OCI-LY7 (cell line): ENCODE results near the gene CTAGE4. TPM values are rescaled to one million over a fixed set of nuclear protein-coding genes. Genes with fewer than 3 reads are reported as not detected.
"Not testable (repeated sequence)": the region's sequence is repeated elsewhere in the genome, so short reads cannot be mapped to it uniquely, and the experiment has no call there.

Experiments
- Bru-seq: library from RNA; stranded (reverse); fragments of 400-500 nt; gene quantifications from one replicate; lab custom pipeline; 2021; lab: Mats Ljungman, UMichigan
- BruChase-seq, 2 experiments: library from RNA; stranded (reverse); fragments of 400-500 nt; gene quantifications; one replicate each; lab custom pipeline; 2021; lab: Mats Ljungman, UMichigan
- BruUV-seq: library from RNA; stranded (reverse); fragments of 400-500 nt; replicated peaks from 2 replicates; lab custom pipeline; 2021; lab: Mats Ljungman, UMichigan
- CTCF ChIA-PET: fragments of 300-600 bp; sonication (Branson Sonifier 250); formaldehyde crosslinking; loops from one replicate; lab custom pipeline; 2022; ENCODE audit warnings: antibody characterized with exemption; ENCODE audit not compliant: unreplicated experiment; lab: Charles Lee
- POLR2A ChIA-PET: fragments of 300-600 bp; sonication (Branson Sonifier 250); formaldehyde crosslinking; loops from one replicate; lab custom pipeline; 2022; ENCODE audit warnings: antibody characterized with exemption; lab: Charles Lee
- DNase-seq: peaks from one replicate; pipeline ENCODE4 v3.0.0-alpha.2; 2015; ENCODE audit warnings: low spot score
- H2AFZ ChIP-seq: fragments of 200-600 bp; sonication (generic), shearing (Covaris generic); 2 replicates; pipeline ENCODE4 v1.6.1; 2014; ENCODE audit warnings: mild to moderate bottlenecking, antibody characterized with exemption, low read length, moderate library complexity
- H3K27ac ChIP-seq: fragments of 200-600 bp; sonication (generic); 2 replicates; pipeline ENCODE4 v1.5.1; 2014; ENCODE audit warnings: mixed run types, low read depth, mild to moderate bottlenecking, moderate library complexity, low read length, inconsistent platforms; ENCODE audit not compliant: poor library complexity, severe bottlenecking
- H3K36me3 ChIP-seq: fragments of 200-600 bp; sonication (generic); 2 replicates; pipeline ENCODE4 v1.6.1; 2014; ENCODE audit warnings: mild to moderate bottlenecking, antibody characterized with exemption, low read length, moderate library complexity, mixed read lengths; ENCODE audit not compliant: insufficient read depth
- H3K4me1 ChIP-seq: fragments of 200-600 bp; sonication (generic); 2 replicates; pipeline ENCODE4 v1.5.1; 2014; ENCODE audit warnings: mild to moderate bottlenecking, low read length; ENCODE audit not compliant: insufficient read depth, poor library complexity, severe bottlenecking
- H3K4me2 ChIP-seq: fragments of 200-600 bp; sonication (generic); 2 replicates; pipeline ENCODE4 v1.6.1; 2014; ENCODE audit warnings: mild to moderate bottlenecking, low read length
- H3K4me3 ChIP-seq: fragments of 200-600 bp; sonication (generic); 2 replicates; pipeline ENCODE4 v1.5.1; 2014; ENCODE audit warnings: mild to moderate bottlenecking, low read depth, low read length; ENCODE audit not compliant: poor library complexity, severe bottlenecking
- H3K79me2 ChIP-seq: fragments of 200-600 bp; sonication (generic); 2 replicates; pipeline ENCODE4 v1.6.1; 2016; ENCODE audit warnings: low read depth, mild to moderate bottlenecking, low read length, moderate library complexity, mixed read lengths; ENCODE audit not compliant: insufficient read depth
- H3K9me2 ChIP-seq: fragments of 200-600 bp; sonication (generic); 2 replicates; pipeline ENCODE4 v1.6.1; 2016; ENCODE audit warnings: mild to moderate bottlenecking, low read length, mixed read lengths; ENCODE audit not compliant: insufficient read depth
- H3K9me3 ChIP-seq: fragments of 200-600 bp; sonication (generic); 2 replicates; pipeline ENCODE4 v1.6.1; 2014; ENCODE audit warnings: mild to moderate bottlenecking, mixed run types, low read length, mixed read lengths
- H4K20me1 ChIP-seq: fragments of 200-600 bp; sonication (generic); 2 replicates; pipeline ENCODE4 v1.6.1; 2014; ENCODE audit warnings: mild to moderate bottlenecking, antibody characterized with exemption, low read length, moderate library complexity, mixed read lengths; ENCODE audit not compliant: insufficient read depth
- CTCF ChIP-seq: fragments of 200-600 bp; sonication (generic); conservative IDR thresholded peaks from 2 replicates; pipeline ENCODE4 v1.5.1; 2014; ENCODE audit warnings: mild to moderate bottlenecking, antibody characterized with exemption, low read length, moderate library complexity, mixed read lengths
- EZH2phosphoT487 ChIP-seq: fragments of 200-600 bp; sonication (generic); IDR thresholded peaks from 2 replicates; pipeline ENCODE4 v1.6.1; 2018; ENCODE audit warnings: low read depth, borderline replicate concordance, mild to moderate bottlenecking, mixed run types, antibody characterized with exemption, low read length, moderate library complexity, mixed read lengths
- intact Hi-C: fragments of 100-400 bp; cut with micrococcal nuclease; formaldehyde crosslinking; loops from one replicate; pipeline ENCODE4 v1.10.0; 2022; ENCODE audit not compliant: unreplicated experiment
- long read RNA-seq: library from polyadenylated mRNA; stranded (forward); transcript quantifications from one replicate; pipeline ENCODE4 v2.0.0, GENCODE V29; 2022
- total RNA-seq, 2 experiments: library from RNA; depleted of rRNA in 1 of 2; stranded (reverse); fragments of >200 nt in 1 of 2; shearing (Covaris generic) in 1 of 2; gene quantifications; 2 replicates each; pipeline ENCODE4 v1.2.3, GENCODE V29; 2014 to 2022

CTAGE4 gene
- total RNA-seq (2014; rRNA removed; shearing (Covaris generic)) (not detected in 2 replicates), total RNA-seq (2022) (not detected in 2 replicates), Bru-seq, nascent RNA (not detected), BruChase-seq, experiment 1, labeled RNA remaining after a 6-hour chase (not detected), BruChase-seq, experiment 2, labeled RNA remaining after a 2-hour chase (not detected)
- long read RNA-seq: 0 reads

GRCh38 chr7:144183166-144183565, at the start of gene CTAGE4:
Gene CTAGE4, plus strand, starts transcription at chr7:144183466. Its CDS starts 38 bp downstream, at chr7:144183504.
- H3K4me2 ChIP-seq, H2AFZ ChIP-seq, BruUV-seq, H3K4me1 ChIP-seq, CTCF ChIA-PET, H3K27ac ChIP-seq, H3K79me2 ChIP-seq, H3K36me3 ChIP-seq, H4K20me1 ChIP-seq, DNase-seq, H3K9me2 ChIP-seq, H3K4me3 ChIP-seq, intact Hi-C loops, H3K9me3 ChIP-seq, POLR2A ChIA-PET: not testable (repeated sequence)

GRCh38 chr7:144134116-144134515, 49.1 kb upstream of the CTAGE4 start:
- no peaks in the 10 kb centered on the region for H3K9me2 ChIP-seq
- DNase-seq: no peak
- no peak overlapping the region for H3K27ac ChIP-seq
- intact Hi-C loops: no loop called here
- no peaks in the 10 kb centered on the region for H3K9me3 ChIP-seq
- H3K4me1 ChIP-seq: no peaks in the 10 kb centered on the region
- POLR2A ChIA-PET: no interaction called here
- CTCF ChIA-PET: no interaction called here
- H3K36me3 ChIP-seq: no peaks in the 10 kb centered on the region
- no peak overlapping the region for H2AFZ ChIP-seq
- H3K79me2 ChIP-seq: no peaks in the 10 kb centered on the region
- H3K4me3 ChIP-seq: no peak overlapping the region
- no peak for TF ChIP-seq EZH2phosphoT487
- TF ChIP-seq CTCF: no peak
- H3K4me2 ChIP-seq: no peak overlapping the region
- H4K20me1 ChIP-seq: no peaks in the 10 kb centered on the region
- BruUV-seq: no TSS peak

GRCh38 chr7:144137501-144137900, 45.8 kb upstream of the CTAGE4 start:
- no peaks in the 10 kb centered on the region for H3K4me1 ChIP-seq
- H3K79me2 ChIP-seq: no peaks in the 10 kb centered on the region
- H3K36me3 ChIP-seq: no peaks in the 10 kb centered on the region
- no peaks in the 10 kb centered on the region for H4K20me1 ChIP-seq
- ChIA-PET CTCF (no interaction called here), POLR2A (no interaction called here)
- DNase-seq: no peak
- H3K9me2 ChIP-seq: no peaks in the 10 kb centered on the region
- H3K27ac ChIP-seq: no peak overlapping the region
- intact Hi-C loops: no loop called here
- no TSS peak for BruUV-seq
- no peak overlapping the region for H2AFZ ChIP-seq
- H3K4me3 ChIP-seq: no peak overlapping the region
- no peak overlapping the region for H3K4me2 ChIP-seq
- H3K9me3 ChIP-seq: no peaks in the 10 kb centered on the region
- TF ChIP-seq EZH2phosphoT487 (no peak), CTCF (no peak)
